Globus pallidus (tissue), 1 donor: ENCODE measurements around the gene BANP.
"Not testable (repeated sequence)": the region's sequence is repeated elsewhere in the genome, so short reads cannot be mapped to it uniquely, and the experiment has no call there.

ENCODE experiments used
- DNase-seq: peaks from one replicate; pipeline ENCODE4 v3.0.0-alpha.2; 2015; ENCODE audit warnings: low spot score

The BANP gene

GRCh38 chr16:88088611-88089010 is 137.4 kb downstream of the BANP start:
- DNase-seq = not testable (repeated sequence)

DNA sequence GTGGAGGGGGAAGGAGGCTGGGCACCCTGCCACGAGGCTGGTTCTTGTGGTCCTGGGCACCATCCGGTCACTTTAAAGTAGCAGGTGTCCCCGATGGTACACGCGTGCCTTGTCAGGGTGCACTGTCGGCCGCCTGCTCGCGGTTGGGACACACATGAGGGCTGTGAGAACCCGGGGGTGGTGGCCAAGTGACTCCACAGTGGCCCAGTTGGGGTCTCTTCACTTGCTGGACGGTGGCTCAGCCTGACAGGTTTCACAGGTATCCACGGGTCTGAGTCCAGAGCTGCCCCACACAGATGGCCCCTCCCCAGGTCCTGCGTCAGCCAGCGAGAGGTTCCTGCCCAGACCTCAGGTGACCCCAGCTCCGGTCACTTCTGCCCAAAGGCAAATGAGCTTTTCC is 137.8 kb downstream of the BANP start:
- DNase-seq = not testable (repeated sequence)

GRCh38 chr16:88089632-88090376 is 138.6 kb downstream of the BANP start:
- DNase-seq = not testable (repeated sequence)

DNA sequence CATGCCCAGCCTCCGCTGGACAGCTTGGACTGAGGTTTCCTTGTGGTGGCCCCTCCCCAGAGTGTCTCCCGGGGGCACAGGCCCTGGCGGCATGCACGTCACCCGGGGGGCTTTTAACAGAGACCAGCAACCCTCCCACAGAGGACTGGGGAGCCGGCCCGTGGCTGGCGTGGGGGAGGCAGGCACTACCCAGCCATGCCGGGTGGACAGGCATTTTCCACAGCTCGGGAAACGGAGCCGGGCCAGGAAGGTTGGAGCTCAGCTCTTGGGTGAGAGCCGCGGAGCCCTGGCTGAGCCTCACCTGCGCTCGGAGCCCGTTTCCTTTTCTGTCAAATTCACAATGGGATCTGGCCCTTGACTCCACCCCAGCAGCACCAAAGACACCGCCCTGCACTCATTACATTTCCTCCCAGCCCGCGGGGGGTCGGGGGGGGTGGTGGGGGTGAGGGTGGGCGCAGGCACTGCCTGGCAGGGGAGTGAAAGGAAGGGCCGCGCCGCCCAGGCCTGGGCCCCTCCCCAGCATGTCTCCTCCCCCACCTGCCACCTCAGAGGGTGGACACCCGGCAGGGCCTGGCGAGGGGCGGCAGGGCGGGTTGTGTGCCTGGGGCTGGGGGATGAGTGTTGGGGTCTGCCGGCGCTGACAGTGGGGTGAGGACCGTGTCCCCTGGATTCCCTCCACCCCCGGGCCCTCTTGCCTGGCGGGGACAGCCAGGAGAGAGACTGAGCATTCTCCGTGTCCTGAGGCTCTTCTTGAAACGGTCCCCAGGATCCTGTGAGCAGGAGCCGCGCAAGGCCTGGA is 139.3 kb downstream of the BANP start:
- DNase-seq = not testable (repeated sequence)

GRCh38 chr16:88091221-88091971 is 140.2 kb downstream of the BANP start:
- not testable (repeated sequence) for DNase-seq

GRCh38 chr16:88091972-88092302 is 140.7 kb downstream of the BANP start:
- DNase-seq = not testable (repeated sequence)

DNA sequence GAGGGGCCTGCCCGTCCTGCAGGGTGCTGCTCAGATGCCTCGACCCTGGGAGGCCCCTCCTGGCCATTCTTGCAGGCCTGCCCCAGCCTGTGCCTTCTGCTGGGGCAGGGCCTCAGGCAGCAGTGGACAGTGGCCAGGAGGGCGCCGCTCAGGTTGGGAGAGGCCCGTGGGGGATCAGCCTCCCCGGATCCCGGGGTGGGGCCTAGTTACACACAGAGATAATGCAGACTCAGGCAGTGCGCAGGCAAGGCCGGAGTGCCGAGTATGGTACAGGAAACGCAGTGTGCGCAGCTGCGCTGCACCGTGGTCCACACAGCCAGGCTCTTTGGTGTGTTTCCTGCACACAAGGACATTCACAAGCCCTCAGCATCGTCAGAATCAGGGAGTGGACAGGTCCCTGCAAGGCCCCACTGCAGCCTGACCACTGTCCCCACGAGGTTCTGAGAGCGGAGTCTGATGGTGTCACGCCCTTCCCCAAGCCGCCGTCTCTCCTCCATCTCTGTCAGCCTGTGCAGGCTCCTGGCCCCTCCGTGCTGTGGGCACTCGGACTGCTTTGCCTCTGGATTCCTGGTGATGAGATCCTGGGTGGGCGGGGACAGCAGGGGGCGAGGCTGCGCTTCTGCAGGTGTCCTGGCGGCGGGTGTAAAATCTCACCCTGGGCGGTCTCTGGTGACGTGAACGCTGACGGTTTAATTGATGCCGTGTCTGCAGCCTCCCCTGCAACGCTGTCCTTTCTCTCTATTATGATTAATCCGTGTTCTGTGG is 141.7 kb downstream of the BANP start:
- not testable (repeated sequence) for DNase-seq

DNA sequence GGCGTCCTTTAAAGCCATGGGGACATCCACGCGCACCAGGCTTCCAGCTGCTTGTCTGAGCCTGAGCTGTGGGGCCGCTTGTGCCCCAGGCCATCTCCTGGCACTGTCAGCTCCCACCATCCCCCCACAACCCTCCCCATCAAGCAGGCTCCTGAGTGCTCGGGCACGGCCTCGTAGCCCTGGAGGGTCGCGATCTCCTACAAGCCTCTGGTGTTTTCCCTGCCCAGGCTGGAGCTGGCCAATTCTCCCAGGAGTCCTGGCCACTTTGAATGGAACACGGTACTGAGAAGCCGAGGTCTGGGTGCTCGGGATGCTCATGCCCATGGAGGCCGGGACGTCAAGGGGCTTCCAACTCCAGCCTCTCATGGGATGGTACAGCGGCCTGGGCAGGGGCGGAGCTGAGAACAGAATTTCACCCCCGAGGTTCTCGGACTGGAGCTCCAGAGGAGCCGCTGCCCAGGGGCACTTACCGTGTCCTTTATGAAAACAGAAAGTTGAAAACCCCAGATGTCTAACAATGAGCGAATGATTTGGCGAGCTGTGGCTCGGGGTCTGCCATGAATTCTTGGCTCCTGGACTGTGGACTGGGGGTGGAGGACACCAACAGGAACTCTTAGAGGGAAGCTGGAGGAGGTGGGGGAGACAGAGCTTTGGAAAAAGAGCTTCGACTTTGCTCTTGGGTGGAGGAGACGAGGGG is 142.5 kb downstream of the BANP start:
- not testable (repeated sequence) for DNase-seq

- DNase-seq = not testable (repeated sequence)
Measured at GRCh38 chr16:88094253-88094575, 143.0 kb downstream of the BANP start.

- DNase-seq = not testable (repeated sequence)
Measured at GRCh38 chr16:88094900-88095299, 143.7 kb downstream of the BANP start.

- DNase-seq = not testable (repeated sequence)
Measured at GRCh38 chr16:88096659-88097058, 145.4 kb downstream of the BANP start.

DNA sequence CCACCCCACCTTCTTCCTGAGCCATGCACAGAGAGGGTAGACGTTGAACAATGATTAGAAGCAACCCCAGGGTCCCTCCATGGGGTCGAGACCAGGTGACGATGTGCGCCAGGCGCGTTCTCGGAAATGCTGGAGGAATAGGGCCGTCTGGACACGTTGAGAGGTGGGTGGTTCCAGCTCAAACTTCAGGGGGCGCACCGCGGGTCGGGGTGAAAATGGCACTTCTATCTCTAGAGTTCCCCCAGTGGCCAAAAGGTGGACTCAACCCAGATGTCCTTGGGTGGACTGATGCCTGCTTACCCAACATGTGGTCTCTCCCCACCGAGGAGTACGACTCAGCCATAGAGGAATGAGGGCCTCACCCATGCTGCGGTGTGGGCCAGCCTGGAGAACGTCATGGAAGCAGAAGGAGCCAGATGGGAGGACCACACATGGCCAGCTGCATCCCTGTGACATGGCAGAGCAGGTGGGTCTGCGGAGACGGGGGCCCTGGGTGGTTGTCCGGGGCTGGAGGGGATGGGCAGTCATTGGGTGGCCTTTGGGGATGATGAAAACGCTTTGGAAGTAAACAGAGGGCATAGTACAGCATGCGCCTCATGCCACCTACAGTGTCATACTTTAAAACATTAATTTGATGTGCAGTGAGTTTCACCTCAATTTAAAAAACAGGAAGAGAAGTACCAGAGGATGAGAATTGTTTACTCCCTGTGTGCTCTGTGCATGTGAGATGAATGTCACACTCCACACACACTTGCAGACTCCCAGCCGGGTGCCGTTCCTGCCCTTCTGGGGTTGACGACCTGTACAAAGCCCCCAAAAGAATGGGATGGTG is 147.7 kb downstream of the BANP start:
- DNase-seq = not testable (repeated sequence)

- no peak for DNase-seq
Measured at GRCh38 chr16:88099563-88099890, 148.3 kb downstream of the BANP start.

DNA sequence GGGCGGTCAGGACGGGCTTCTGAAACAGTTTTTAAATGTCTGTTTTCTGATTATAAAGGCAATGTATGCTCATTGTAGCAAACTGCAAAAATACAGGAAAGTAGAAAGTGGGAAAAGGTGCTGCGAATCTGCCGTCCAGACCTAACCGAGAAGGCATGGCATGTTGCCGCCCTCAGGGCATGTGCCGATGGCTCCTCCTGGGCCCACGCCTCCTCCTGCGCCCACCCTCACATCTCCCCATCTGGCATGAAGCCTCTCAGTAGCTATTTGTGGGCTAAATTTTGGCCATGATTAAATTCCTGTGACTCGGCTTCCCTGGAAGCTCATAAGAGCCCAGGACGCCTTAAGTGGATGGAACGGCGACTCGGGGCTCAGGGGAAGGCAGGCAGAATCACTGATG is 148.7 kb downstream of the BANP start:
- not testable (repeated sequence) for DNase-seq

DNA sequence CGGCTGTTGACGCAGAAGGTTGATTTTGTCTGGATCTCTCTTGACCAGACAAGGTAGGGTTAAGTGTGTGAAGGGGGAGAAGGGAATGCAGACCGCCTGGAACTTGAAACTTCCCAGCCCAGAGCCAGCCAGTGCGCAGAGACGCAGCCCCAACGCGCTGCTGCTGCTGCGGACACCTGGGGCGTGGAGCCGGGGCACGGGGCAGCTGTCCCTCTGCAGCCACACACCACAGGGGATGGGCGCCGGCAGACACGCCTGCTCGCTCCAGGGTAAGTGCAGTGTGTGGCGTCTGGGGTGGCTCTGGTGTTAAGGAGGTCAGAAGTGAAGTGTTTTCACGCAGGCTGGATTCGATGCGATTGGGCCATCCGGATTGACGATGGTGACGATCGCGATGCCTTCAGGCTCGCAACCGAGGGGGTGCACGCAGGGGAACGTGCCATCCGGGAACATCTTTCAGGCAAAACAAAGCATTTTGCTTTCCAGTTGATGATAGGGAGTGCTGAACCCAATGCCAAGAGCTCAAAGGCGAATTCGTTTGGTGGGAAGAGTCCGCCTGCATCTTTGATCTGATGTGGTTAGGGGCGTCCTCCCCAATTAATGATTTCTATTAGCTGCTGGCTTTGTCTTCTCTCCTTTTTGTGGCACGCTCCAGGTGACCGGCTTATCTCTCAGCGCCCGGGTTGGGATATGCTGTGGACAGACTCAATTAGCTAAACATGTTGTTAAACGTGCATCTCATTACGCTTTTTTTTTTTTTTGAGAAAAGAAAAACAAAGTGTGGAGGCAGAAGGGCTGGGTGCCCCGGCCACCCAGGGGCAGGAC is 149.8 kb downstream of the BANP start:
- DNase-seq = not testable (repeated sequence)

GRCh38 chr16:88101623-88102105 is 150.4 kb downstream of the BANP start:
- not testable (repeated sequence) for DNase-seq

DNA sequence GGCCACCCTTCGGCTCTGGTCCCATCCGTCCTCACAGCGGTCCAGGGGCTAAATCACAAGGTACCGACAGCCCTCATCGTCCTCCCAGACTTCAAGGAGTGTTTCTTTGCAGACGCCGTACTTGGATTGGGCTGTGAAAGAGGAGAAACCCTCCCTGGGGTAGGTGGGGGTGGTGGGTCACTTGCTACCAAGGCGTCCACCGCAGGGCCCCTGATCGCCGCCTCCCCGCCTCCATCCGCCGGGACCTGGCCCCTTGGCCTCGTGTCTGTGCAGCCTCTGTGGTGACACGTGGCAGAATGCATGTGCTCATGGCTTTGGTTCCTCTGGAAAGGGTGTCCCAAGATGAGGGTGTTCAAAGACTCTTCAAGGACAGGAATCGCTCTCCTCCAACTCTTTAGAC is 151.4 kb downstream of the BANP start:
- DNase-seq = no peak

DNA sequence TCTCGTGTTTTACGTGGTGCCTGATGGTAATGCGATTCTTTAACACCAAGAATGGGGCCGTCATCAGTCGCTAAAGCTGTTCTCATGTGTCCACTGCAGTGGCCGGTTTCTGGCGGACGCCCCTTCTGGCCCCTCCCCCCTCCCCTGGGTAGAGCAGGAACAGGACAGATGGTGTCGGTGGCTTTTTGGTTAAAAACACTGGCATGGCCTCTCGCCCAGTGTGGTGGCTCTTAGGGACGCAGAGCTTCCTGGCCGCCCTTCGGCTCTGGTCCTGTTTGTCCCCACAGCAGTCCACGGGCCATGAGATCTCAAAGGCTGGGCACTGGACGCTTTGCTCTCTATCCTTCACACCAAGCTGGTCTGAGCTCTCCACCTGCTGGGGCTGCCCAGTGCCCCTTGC is 151.8 kb downstream of the BANP start:
- no peak for DNase-seq

DNA sequence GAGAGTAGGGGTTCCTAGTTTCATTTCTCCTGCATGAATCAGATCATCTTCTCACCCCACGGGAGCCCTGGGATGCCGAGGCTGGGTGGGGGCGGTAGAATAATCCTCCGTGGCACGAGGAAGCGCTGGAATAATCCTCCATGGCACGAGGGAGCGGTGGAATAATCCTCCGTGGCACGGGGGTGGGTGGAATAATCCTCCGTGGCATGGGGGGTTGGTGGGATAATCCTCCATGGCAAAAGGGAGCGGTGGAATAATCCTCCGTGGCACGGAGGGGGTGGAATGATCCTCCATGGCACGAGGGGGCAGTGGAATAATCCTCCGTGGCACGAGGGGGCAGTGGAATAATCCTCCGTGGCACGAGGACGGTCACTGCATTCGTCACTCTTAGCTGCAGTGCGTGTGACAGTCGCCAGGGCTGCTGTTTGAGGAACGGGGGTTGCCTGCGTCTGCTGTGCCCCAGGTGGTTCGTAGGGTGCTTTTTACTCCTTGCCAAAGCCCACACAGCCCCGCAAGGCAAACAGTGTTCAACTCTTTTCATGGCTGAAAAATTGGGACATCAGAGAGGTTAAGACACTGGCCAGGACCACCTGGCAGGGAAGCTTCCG is 152.5 kb downstream of the BANP start:
- DNase-seq = no peak
